HG02642 (cell line): Measurements from ENCODE around the gene MYO1B.

Experiments used
- ATAC-seq: cut with Tn5 transposase; IDR thresholded peaks from one replicate; pipeline ENCODE4 v1.9.1; 2021; ENCODE audit warnings: mild to moderate bottlenecking; ENCODE audit not compliant: unreplicated experiment, poor library complexity

Gene MYO1B

GRCh38 chr2:191255756-191256312 is 10.6 kb downstream of the MYO1B start:
- no peak for ATAC-seq

- ATAC-seq: no peak
These were observed 12.7 kb downstream of the MYO1B start for GRCh38 chr2:191257934-191258333.

- no peak for ATAC-seq
These were observed 13.8 kb downstream of the MYO1B start for GRCh38 chr2:191258996-191259395.

- no peak for ATAC-seq
These were observed 17.2 kb downstream of the MYO1B start for GRCh38 chr2:191262436-191262835.

GRCh38 chr2:191263050-191263449 is 17.8 kb downstream of the MYO1B start:
- ATAC-seq: no peak

- ATAC-seq: no peak
These were observed 19.5 kb downstream of the MYO1B start for GRCh38 chr2:191264647-191265081.

GRCh38 chr2:191265311-191266170 is 20.3 kb downstream of the MYO1B start:
- ATAC-seq: no peak

GRCh38 chr2:191266201-191266600 is 21.0 kb downstream of the MYO1B start:
- no peak for ATAC-seq

GRCh38 chr2:191268596-191268995 is 23.4 kb downstream of the MYO1B start:
- no peak for ATAC-seq

- ATAC-seq: no peak
These were observed 25.3 kb downstream of the MYO1B start for GRCh38 chr2:191270306-191271161.

GRCh38 chr2:191272064-191272463 is 26.9 kb downstream of the MYO1B start:
- ATAC-seq: no peak

- no peak for ATAC-seq
These were observed 29.2 kb downstream of the MYO1B start for GRCh38 chr2:191274413-191274815.

- no peak for ATAC-seq
These were observed 31.7 kb downstream of the MYO1B start for GRCh38 chr2:191276792-191277465.

- ATAC-seq: no peak
These were observed 35.1 kb downstream of the MYO1B start for GRCh38 chr2:191280290-191280689.

- no peak for ATAC-seq
These were observed 35.9 kb downstream of the MYO1B start for GRCh38 chr2:191280834-191281756.

- ATAC-seq: no peak
These were observed 40.0 kb downstream of the MYO1B start for GRCh38 chr2:191285252-191285651.

- ATAC-seq: no peak
These were observed 42.6 kb downstream of the MYO1B start for GRCh38 chr2:191287820-191288219.

GRCh38 chr2:191289049-191289448 is 43.8 kb downstream of the MYO1B start:
- no peak for ATAC-seq

- ATAC-seq: no peak
These were observed 46.3 kb downstream of the MYO1B start for GRCh38 chr2:191291471-191291870.
